Measurements from ENCODE around the gene TMEM151A. TPM values are rescaled to one million over a fixed set of nuclear protein-coding genes. Genes with fewer than 3 reads are reported as not detected.

The TMEM151A gene
- polyA plus RNA-seq, 3 donors from 2014 or later, result not detected

Other genes starting within 250 kb of the TMEM151A start
- gene GAL3ST3, start 242.7 kb upstream of the TMEM151A start, polyA plus RNA-seq, result not detected
- 100 to 1,000 TPM in 1 of 3 donors, 10 to 100 TPM in 2; 71.7 to 141 (median 76.7) TPM for gene SF3B2, start 239.5 kb upstream of the TMEM151A start, polyA plus RNA-seq
- gene PACS1, start 221.6 kb upstream of the TMEM151A start, polyA plus RNA-seq, result 10 to 100 TPM; 10.0 to 72.3 (median 23.9) TPM
- 1 to 10 TPM; 1.6 to 7.1 (median 3.9) TPM for gene KLC2, start 34.2 kb upstream of the TMEM151A start, polyA plus RNA-seq
- 10 to 100 TPM; 22.9 to 33.2 (median 25.8) TPM for gene RAB1B, start 23.3 kb upstream of the TMEM151A start, polyA plus RNA-seq
- gene CNIH2, start 13.7 kb upstream of the TMEM151A start, polyA plus RNA-seq, result not detected
- gene YIF1A, start 2.8 kb upstream of the TMEM151A start, polyA plus RNA-seq, result 10 to 100 TPM; 55.7 to 85.2 (median 62.1) TPM
- gene CD248, start 25.1 kb downstream of the TMEM151A start, polyA plus RNA-seq, result not detected
- under 1 TPM in 2 of 3 donors, not detected in 1; 0.17 to 0.20 TPM for gene RIN1, start 44.5 kb downstream of the TMEM151A start, polyA plus RNA-seq
- 10 to 100 TPM; 69.3 to 79.8 (median 76.3) TPM for gene BRMS1, start 53.2 kb downstream of the TMEM151A start, polyA plus RNA-seq
- 10 to 100 TPM in 1 of 3 donors, 1 to 10 TPM in 2; 7.0 to 11.1 (median 7.4) TPM for gene B4GAT1, start 55.7 kb downstream of the TMEM151A start, polyA plus RNA-seq
- gene SLC29A2, start 79.9 kb downstream of the TMEM151A start, polyA plus RNA-seq, result under 1 TPM in 2 of 3 donors, not detected in 1; 0.21 to 0.32 TPM
- not detected for gene NPAS4, start 129.1 kb downstream of the TMEM151A start, polyA plus RNA-seq
- 100 to 1,000 TPM in 1 of 3 donors, 10 to 100 TPM in 2; 53.6 to 118 (median 88.6) TPM for gene MRPL11, start 147.0 kb downstream of the TMEM151A start, polyA plus RNA-seq
- gene PELI3, start 175.0 kb downstream of the TMEM151A start, polyA plus RNA-seq, result 1 to 10 TPM; 1.6 to 3.2 (median 1.7) TPM
- gene DPP3, start 188.5 kb downstream of the TMEM151A start, polyA plus RNA-seq, result 10 to 100 TPM; 44.5 to 54.2 (median 47.6) TPM
- gene BBS1, start 218.7 kb downstream of the TMEM151A start, polyA plus RNA-seq, result 1 to 10 TPM; 5.3 to 8.3 (median 6.2) TPM